Tibial nerve (tissue), 4 donors: Measurements from ENCODE around the gene XRCC4. TPM values are rescaled to one million over a fixed set of nuclear protein-coding genes. Genes with fewer than 3 reads are reported as not detected.

Experiments
- DNase-seq, 2 donors: peaks; one replicate each; pipeline ENCODE4 v3.0.0-alpha.2; 2019; ENCODE audit warnings: low spot score in 2 of 2
- H3K27ac ChIP-seq, 4 donors: fragments of 200-600 bp; sonication (generic) in 3 of 4; one replicate each; pipeline ENCODE4 v1.5.1; 2017 to 2019; ENCODE audit warnings: mild to moderate bottlenecking in 1 of 4
- H3K27me3 ChIP-seq, 2 donors: fragments of 200-600 bp; sonication (generic) in 1 of 2; one replicate each; pipeline versions ENCODE4 v1.5.1 to v1.6.0; 2017 to 2019
- H3K36me3 ChIP-seq, 3 donors: fragments of 200-600 bp; sonication (generic); one replicate each; pipeline ENCODE4 v1.5.1; 2018 to 2019
- H3K4me1 ChIP-seq, 4 donors: fragments of 200-600 bp; sonication (generic) in 3 of 4; one replicate each; pipeline ENCODE4 v1.5.1; 2017 to 2019
- H3K4me3 ChIP-seq, 4 donors: fragments of 200-600 bp; sonication (generic) in 3 of 4; one replicate each; pipeline ENCODE4 v1.5.1; 2017 to 2019; ENCODE audit warnings: mild to moderate bottlenecking in 1 of 4, moderate library complexity in 1 of 4
- H3K9me3 ChIP-seq, 4 donors: fragments of 200-600 bp; sonication (generic) in 3 of 4; one replicate each; pipeline ENCODE4 v1.5.1; 2017 to 2019
- CTCF ChIP-seq, 5 experiments: fragments of 200-600 bp in 3 of 5; fragments of 450-650 bp in 2 of 5; sonication (generic) in 3 of 5; IDR thresholded peaks; one replicate each; pipeline ENCODE4 v1.5.1; 2016 to 2019; ENCODE audit warnings: antibody characterized with exemption in 5 of 5, mild to moderate bottlenecking in 3 of 5, moderate library complexity in 2 of 5
- EP300 ChIP-seq, 2 donors: sonication (generic); formaldehyde crosslinking; IDR thresholded peaks; one replicate each; pipeline ENCODE4 v1.6.1; 2017; ENCODE audit warnings: antibody characterized with exemption in 2 of 2, mild to moderate bottlenecking in 1 of 2
- POLR2A ChIP-seq, 2 donors: fragments of 450-650 bp; IDR thresholded peaks; one replicate each; pipeline ENCODE4 v1.6.1; 2017; ENCODE audit warnings: antibody characterized with exemption in 2 of 2, mild to moderate bottlenecking in 2 of 2, moderate library complexity in 2 of 2
- WGBS, 2 donors: methylation state at CpG; one replicate each; pipeline ENCODE4 v1.1.5; 2018; 5-methylcytosine and 5-hydroxymethylcytosine counted together
- total RNA-seq, 4 donors: library from RNA; depleted of rRNA; stranded (reverse); fragments of >200 nt; gene quantifications; one replicate each; pipeline ENCODE4 v1.1.0, GENCODE V29; 2016

XRCC4 gene
- total RNA-seq, 4 donors from 2014 or later, result 3.1 to 11.7 (median 8.2) TPM

- Histone ChIP-seq H3K27me3 (no peaks in the 10 kb centered on the region), H3K36me3 (no peaks in the 10 kb centered on the region), H3K27ac (peak overlapping the region in 1 of 4 donors; percentile 47), H3K4me1 (peaks cover 0 to 21% (median 0%) of the 10 kb centered on the region in 4 donors), H3K9me3 (no peaks in the 10 kb centered on the region), H3K4me3 (no peak overlapping the region)
- TF ChIP-seq EP300 (IDR thresholded peaks at IDR 0.05) (no peak), POLR2A (IDR thresholded peaks at IDR 0.05) (no peak), CTCF (IDR thresholded peaks at IDR 0.05) (no peak)
- DNase-seq, result no peak
Measured at GRCh38 chr5:83145882-83146331, 68.6 kb downstream of the XRCC4 start.

GRCh38 chr5:83146441-83146840 lies 69.1 kb downstream of the XRCC4 start:
- H3K4me1 ChIP-seq, result peaks cover 0 to 21% (median 0%) of the 10 kb centered on the region in 4 donors
- WGBS, 2 donors, result 86 to 91% methylated on average over 4 of the region's 4 CpGs
- H3K27ac ChIP-seq, result peak overlapping the region in 2 of 4 donors; percentile 8 to 47
- no peak overlapping the region for H3K4me3 ChIP-seq
- no peaks in the 10 kb centered on the region for H3K27me3 ChIP-seq
- H3K9me3 ChIP-seq, result no peaks in the 10 kb centered on the region
- TF ChIP-seq EP300 (IDR thresholded peaks at IDR 0.05) (no peak), CTCF (IDR thresholded peaks at IDR 0.05) (no peak), POLR2A (IDR thresholded peaks at IDR 0.05) (no peak)
- H3K36me3 ChIP-seq, result no peaks in the 10 kb centered on the region
- no peak for DNase-seq

- no peaks in the 10 kb centered on the region for H3K9me3 ChIP-seq
- H3K4me3 ChIP-seq, result no peak overlapping the region
- 98 to 99% methylated on average over 4 of the region's 4 CpGs for WGBS, 2 donors
- H3K27ac ChIP-seq, result no peak overlapping the region
- H3K36me3 ChIP-seq, result no peaks in the 10 kb centered on the region
- no peaks in the 10 kb centered on the region for H3K27me3 ChIP-seq
- no peak for DNase-seq
- H3K4me1 ChIP-seq, result peaks cover 0 to 21% (median 0%) of the 10 kb centered on the region in 4 donors
- no peak for TF ChIP-seq EP300 (IDR thresholded peaks at IDR 0.05)
- no peak for TF ChIP-seq CTCF (IDR thresholded peaks at IDR 0.05)
Measured at GRCh38 chr5:83147593-83147992, 70.2 kb downstream of the XRCC4 start.

- Histone ChIP-seq H3K27ac (no peak overlapping the region), H3K4me3 (no peak overlapping the region), H3K36me3 (no peaks in the 10 kb centered on the region), H3K27me3 (no peaks in the 10 kb centered on the region), H3K9me3 (no peaks in the 10 kb centered on the region), H3K4me1 (peaks cover 0 to 21% (median 0%) of the 10 kb centered on the region in 4 donors)
- WGBS, 2 donors, result 96 to 97% methylated on average over 3 of the region's 3 CpGs
- no peak for TF ChIP-seq CTCF (IDR thresholded peaks at IDR 0.05)
- no peak for TF ChIP-seq POLR2A (IDR thresholded peaks at IDR 0.05)
- no peak for TF ChIP-seq EP300 (IDR thresholded peaks at IDR 0.05)
- DNase-seq, result no peak
Measured at GRCh38 chr5:83148370-83148769, 71.0 kb downstream of the XRCC4 start.

GRCh38 chr5:83149671-83150070 lies 72.3 kb downstream of the XRCC4 start:
- H3K27ac ChIP-seq, result peak overlapping the region in 1 of 4 donors; percentile 7
- H3K4me3 ChIP-seq, result no peak overlapping the region
- no peaks in the 10 kb centered on the region for H3K27me3 ChIP-seq
- peaks cover 0 to 21% (median 0%) of the 10 kb centered on the region in 4 donors for H3K4me1 ChIP-seq
- H3K9me3 ChIP-seq, result no peaks in the 10 kb centered on the region
- H3K36me3 ChIP-seq, result no peaks in the 10 kb centered on the region
- no peak for DNase-seq
- TF ChIP-seq EP300 (IDR thresholded peaks at IDR 0.05), result no peak
- TF ChIP-seq POLR2A (IDR thresholded peaks at IDR 0.05), result no peak
- TF ChIP-seq CTCF (IDR thresholded peaks at IDR 0.05), result no peak
